GM18909 (cell line): ENCODE results near the gene GPR158.

Experiments used
- ATAC-seq: cut with Tn5 transposase; IDR thresholded peaks from one replicate; pipeline ENCODE4 v1.9.1; 2021; ENCODE audit warnings: mild to moderate bottlenecking; ENCODE audit not compliant: unreplicated experiment, poor library complexity

The GPR158 gene

DNA sequence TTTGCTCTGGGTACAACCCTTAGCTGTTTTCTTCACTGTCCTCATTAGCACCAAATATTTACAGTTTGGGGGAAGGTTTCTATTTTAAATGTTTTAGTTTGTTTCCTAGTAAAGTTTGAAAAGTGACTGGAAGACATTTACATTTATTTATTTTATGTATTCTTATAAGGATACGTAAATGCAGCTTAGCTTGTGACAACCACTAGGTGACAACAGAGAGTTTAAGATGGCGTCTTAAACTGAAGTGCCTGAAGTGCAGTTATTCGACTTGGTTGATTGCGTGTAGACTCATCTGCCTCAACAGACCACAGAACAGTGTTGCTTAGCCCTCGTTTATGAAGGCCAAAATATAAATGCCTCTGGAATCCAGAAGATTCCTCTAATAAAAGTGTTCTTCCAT lies 381.1 kb downstream of the GPR158 start:
- no peak for ATAC-seq

DNA sequence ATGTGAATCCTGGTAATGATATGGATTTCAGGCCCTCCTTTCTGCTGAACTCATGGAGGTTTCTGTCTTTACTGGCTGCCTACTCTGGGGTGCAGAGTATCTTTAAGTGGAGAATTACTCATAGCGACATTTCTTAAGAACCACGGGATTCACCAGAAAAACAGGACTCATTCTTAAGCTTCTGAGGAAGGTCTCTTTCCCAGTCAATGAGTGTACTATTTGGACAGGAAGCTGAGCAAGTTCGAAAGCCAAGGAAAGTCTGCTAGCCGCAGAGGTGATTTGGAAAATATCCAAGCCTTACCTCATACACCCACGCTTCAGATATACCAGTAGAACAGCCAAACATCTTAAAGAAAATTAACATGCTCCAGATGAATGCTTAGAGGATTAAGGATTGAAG lies 381.7 kb downstream of the GPR158 start:
- ATAC-seq: no peak

DNA sequence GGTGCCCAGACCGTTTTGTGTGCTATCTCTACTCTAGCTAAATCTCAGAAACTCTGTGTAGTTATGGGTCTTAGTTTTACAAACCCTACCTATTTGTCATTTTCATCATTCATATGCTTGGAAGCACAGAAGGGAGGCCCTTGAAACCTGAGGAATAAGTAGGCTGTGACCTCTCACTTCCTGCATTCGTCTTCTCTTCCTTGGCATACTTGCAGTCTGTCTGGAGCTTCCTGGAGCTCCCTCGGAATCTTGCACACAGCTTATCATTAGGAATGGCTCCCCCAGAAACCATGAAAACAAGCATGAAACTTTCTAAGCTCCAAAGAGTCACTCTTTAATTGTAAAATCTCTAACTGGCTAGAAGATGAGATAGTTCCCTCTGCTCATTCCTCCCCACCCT lies 382.3 kb downstream of the GPR158 start:
- no peak for ATAC-seq

DNA sequence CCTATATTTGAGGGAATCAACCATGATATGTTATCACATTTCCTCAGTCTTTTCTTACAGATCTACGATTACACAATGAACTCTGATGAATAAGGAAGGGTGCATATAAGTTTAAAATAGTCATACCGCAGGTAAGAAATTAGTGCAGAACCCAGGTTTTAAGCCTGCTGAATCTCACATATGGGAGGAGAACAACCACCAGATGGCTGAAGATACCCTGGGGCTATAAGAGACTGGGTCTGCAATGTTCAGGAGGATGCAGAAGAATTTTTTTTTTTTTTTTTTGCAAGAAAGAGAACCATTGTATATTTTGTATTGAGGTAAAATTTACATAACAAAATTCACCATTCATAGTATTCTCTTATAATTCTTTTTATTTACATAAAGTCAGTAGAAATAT lies 387.0 kb downstream of the GPR158 start:
- no peak for ATAC-seq

DNA sequence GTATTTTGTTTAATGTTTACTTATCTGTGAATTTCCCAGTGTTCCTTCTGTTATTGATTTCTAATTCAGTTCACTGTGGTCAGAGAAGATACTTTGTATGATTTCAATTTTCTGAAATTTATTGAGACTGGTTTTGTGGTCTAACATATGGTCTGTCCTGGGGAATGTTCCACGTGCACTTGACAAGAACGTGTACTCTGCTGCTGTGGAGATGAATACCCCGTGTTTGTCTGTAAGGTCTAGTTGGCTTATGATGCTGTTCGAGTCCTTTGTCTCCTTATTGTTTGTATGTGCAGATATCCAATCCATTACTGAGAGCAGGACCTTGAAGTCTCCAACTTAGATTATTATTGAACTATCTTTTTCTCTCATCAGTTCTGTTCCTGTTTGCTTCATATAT lies 387.7 kb downstream of the GPR158 start:
- ATAC-seq: no peak

DNA sequence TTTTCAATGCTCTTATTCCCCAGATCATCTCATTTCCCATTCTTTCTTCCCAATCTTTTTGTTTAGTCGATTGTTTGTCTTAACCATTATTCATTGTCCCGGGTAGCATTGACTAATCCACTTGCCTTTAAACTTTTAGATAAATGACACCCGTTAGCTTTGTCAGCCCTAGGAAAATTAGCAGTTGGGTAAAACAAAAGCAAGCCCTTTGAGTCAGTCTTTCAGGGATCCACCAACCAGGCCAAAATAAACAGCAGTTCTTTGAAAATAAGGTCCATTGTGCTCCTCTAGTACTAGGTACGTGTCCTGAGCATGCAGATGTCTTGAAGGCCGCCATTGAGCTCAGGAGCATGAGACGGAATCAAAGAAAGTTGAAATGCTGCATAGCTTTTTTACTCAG lies 389.6 kb downstream of the GPR158 start:
- no peak for ATAC-seq

DNA sequence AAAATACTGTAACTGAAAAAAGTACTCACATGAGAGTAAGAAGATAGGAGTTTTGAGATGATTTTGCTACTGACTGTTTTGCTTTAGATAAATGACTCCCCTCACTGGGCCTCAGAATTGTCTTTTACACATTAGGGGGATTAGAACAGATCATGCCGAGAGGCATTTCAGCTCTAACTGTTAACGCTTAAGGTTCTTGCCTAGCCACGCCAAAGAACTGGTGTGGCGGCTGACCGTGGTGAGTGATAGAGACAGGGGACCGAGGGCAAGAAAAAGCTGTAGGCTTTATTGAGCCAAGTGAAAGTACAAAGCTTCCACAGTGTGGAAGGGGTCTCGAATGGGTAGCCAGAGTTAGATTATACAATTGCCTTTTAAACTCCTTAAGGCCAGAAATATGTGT lies 390.8 kb downstream of the GPR158 start:
- no peak for ATAC-seq

DNA sequence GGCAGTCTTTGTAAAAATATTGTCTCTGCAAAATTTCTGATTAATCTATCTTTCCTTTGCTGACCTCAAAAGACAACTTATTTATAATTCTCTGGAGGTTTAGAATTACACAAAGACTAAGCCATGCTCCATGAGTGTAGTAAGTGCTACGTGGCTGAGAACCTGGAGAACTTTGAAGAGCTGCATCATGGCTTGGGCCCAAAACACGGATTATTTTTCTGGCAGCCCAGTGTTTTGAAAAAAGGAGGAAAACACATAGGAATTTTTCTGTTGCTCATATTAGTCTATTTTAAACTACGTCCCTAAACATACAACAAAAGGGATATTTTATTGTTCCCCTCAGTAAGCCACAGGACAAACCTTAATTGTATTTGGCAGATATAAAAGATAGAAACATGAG lies 398.5 kb downstream of the GPR158 start:
- ATAC-seq: no peak

DNA sequence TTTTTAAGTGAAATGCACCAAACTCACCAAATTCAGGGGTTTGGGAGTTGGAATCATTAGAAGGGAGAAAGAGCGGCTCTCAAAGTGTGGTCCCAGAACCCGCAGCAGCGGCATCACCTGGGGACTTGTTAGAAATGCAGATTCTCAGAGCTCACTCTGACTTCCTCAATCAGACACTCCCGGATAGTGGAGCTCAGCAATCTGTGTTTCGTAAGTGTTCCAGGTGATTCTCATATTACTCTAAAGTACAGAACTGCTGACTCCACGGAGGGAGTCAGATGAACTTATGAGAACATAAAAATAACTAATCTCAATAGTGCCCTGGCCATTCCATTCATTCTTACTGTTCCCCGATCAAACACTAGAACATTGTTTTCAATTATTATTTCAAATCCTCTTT lies 400.5 kb downstream of the GPR158 start:
- ATAC-seq: no peak

DNA sequence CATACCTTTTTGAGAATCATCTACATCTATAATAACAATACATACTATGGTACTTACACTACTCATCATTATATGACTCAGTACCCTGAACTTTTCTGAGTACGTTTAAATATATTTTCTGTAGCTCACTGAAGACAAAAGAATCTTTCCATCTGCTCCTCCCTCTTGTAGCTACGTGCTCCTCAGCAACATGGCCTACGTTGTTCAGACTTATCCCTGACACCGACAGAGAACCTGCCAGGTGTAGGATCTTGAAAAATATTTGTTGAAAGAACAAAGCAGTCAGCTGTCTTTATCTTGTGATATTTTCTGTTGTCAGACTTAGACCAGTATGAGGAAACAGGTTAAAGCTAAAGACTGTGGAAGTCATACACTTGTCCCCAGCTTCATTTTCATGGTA lies 403.3 kb downstream of the GPR158 start:
- no peak for ATAC-seq

DNA sequence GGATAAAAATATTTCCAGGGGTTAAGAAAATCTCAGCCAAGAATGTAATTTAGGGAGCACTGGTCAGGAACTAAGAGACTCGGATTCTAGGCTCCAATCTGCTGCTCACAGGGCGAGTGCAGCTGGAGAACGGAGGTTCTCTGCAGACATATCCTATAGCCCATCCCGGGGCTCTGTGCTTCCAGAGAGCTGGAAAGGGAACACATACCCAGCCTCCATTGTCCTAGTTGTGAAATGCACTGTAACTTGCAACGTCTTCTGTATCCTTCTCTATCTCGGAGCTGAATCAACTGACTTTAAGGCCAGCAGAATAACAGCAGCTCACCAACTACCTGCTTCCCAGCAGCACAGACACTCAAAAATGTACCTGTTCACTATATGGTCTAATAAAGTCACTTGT lies 408.2 kb downstream of the GPR158 start:
- ATAC-seq: no peak

DNA sequence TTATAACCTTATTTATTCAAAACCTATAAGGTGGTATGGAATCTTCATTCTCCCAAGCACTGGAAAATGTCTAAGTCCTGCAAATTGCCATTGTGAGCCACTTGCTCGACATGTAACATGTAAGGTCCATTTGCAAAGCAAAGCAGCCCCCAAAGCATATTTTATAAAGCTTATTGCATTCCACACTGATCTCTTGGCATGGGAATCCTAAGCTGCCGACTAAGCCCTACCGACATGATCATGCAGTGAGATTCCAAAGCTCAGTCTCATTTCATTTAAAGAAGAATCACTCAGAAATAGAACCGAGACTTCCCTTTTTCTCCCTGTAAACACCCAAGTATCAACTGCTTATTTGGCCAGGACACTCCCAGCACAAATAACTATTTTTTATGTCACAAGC lies 425.9 kb downstream of the GPR158 start:
- ATAC-seq: no peak

DNA sequence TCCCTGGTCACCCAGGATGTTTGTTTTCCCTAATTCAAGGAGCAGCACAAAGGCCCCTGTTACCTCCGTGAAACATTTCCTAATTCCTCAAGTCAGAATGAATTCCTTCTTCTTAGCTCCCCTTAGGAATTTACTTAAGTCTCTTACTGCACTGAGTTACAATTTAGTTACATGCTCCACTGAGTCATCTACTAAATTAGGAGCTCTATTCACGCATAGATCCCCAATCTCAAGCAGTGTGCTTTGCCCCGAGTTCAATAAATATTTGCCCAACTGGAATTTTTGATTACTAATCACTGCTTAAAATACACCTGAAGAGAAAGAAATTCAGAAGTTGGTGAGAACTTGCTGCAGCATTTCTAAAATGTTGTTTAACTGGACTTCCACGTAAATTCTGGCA lies 429.8 kb downstream of the GPR158 start:
- no peak for ATAC-seq

DNA sequence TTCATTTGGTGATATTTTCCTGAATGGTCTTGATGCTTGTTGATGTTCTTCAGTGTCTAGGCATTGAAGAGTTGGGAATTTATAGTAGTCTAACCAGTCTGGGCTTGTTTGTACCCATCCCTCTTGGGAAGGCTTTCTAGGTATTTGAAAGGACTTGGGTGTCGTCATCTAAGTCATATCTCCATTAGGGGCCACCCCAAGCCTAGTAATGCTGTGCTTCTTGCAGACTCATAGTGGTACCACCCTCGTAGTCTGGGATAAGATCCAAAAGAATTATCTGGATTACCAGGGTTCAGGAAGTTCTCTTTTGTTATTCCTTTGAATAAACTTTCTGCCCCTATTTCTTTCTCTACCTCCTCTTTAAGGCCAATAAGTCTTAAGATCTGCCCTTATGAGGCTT lies 439.9 kb downstream of the GPR158 start:
- ATAC-seq: no peak

DNA sequence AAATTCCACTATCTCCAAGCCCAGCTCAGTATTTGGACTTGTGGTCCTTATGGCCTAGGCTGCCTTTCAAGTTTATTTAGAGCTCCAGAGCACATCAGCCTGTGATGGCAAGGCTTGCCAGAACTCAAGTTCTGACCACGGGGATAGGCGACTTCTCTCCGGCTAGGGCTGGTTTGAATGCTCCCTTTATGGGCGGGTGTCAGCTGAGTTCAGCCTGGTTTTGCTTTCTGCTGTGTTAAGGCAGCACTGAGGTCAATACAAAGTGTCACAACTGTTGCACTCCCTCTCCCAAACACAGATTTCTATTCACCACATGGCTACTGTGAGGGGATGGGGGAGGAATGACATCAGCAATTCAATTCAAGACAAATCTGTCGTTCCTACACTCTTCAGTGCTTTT lies 441.1 kb downstream of the GPR158 start:
- ATAC-seq: no peak

DNA sequence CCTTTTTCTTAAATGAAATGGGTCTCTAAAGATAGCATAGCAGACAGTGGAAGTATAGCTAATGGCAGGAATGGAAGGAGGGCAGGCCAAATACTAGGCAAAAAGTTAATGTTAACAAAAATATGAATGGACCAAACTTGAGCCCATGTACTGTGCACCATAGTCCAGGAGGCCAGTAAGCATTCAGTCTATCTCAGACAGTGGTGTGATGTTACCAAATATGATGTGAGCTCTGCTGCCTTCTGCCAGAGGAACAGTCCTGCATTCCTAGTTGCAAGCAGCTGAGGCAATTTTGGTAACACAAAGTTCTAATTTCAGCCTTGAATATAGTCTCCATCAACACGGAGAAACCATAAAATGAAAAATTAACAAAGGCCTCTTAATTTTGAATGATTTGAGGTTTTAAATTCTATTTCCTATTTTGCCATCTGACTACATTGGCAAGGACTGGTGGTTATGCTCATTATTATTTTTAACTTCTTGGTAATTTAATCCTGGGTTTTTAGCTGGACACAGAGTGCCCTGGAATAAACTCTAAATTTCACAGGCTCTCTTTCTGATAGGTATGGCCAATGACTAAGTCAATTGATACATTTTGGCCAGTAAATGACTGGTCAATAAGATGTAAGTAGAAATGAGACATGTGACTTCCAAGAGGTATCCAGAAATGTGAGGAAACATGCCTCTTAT lies 442.2 kb downstream of the GPR158 start:
- no peak for ATAC-seq

DNA sequence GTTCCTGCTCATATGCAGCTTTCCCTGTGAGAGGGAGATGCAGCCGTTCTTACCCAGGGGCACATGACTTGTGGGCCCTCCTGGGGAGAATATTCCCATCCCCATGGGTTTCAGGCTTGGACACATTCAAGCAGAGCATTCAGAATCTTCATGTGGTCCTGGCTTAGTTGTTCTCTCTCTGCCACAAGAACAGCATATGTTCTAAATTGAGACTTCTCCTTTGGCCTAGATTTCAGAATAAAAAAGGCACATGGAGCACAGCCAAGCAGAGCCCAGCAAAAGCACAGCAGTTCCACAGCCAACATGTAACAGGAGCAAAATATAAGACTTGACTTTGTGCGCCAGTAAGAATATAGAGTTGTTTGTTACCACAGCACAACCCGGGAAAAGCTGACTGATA lies 452.8 kb downstream of the GPR158 start:
- no peak for ATAC-seq

DNA sequence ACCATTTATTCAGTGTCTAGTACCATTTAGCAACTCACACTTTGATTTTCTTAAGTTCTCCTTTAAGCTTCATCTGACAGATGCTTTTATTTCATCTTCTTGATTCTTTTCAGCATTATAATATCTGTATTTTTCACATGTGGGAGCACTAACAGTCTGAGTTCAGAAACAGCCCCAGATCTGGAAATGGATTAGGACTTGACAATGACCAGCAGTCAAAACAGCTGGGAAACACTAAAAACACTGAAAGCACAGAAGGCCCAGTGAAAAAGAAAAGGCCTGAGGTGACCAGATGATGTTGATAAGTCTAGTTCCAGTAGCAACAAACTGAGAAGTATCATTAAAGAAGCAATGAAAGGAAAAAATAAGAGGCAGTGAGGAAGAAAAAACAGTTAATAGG lies 454.5 kb downstream of the GPR158 start:
- no peak for ATAC-seq

DNA sequence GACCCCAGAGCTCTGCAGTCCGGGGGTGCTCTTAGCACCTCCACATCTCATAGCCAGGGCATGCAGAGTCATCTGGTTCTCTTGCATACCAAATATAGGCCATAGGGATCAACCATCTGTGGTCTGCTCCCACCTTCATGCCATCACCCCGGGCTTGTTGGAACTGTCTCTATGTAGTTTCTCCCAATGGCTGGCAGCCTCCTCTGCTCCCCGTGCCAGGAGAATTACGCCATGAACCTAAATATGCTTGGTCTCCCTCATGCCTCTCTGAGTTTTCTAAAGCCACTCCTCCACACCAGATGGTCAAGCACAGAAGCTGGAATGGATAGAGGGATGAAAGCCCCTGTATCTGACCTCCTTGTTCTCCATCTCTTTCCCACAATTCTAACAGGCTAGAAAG lies 456.7 kb downstream of the GPR158 start:
- ATAC-seq: no peak

DNA sequence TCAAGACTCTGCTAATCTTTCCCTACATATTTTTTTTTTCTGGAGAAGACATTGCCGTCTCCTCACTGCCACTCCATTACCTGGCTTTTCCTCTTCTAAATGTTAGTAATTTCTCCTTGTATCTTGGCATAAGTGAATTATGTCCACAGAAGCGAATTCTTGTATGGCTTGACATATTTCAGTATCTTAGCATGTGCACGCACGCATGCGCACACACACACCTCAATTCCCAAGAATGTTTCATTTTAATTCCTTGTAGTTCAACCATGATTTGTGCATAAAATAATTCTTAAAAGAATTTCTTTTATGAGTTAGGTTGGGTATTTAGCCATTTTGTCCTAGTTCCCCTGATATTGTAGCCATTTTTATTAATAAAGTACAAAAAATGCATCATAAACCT lies 458.0 kb downstream of the GPR158 start:
- no peak for ATAC-seq

DNA sequence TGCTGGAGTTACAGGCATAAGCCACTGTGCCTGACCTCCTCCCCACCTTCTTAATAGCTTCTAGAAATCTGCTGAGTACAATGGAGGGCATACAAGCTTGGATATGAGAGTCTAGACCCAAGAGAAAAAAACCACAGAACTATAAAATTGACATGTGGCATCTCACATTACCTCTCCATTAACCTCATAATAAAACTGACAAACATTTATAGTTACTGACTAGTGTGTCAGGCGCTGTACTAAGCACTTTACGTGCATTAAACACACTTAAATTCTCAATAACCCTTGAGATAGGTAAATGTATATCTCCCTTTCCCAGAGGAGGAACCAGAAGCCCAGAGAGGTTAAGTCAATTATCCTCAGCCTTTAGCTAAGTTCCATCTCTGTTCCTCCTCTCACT lies 458.7 kb downstream of the GPR158 start:
- ATAC-seq: no peak

DNA sequence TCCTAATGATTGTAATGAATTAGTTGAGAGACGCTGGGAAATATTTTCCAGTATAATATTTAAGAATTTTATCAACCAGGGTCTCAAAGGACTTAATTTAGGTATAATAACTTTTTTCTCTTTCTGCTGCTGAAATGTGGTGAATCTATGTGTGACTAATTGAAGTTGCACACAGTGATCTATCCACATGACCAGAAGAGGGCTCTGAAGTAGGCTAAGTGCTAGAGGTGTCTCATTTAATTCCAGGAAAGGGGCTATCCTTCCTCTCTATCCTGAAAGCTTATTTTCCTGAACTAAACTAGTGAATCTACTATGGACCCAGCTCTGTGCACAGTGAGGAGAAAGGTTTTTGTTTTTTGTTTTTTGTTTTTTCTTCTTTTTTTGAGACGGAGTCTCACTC lies 464.8 kb downstream of the GPR158 start:
- ATAC-seq: no peak

DNA sequence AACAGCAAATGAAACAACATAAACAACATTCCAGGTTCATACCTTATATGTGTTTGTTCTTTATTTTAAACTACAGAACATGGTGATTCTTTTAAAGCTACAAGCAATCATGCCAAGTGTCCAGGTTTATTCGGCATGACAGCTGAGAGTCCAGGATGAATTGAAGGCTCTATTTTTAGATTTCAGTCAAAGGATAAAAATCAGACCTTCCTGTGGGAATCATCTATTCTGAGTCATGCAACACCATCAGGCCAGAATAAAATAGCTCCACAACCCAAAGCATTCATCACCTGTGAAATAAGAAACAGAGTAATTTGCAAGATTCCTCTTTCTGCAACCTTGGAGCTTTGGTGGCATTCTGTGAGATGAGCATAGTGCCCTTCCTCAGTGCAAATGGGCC lies 466.8 kb downstream of the GPR158 start:
- ATAC-seq: no peak
